NB4 (cell line): ENCODE data around the gene MECR.
A peak's percentile ranks its signal among the peaks of the same experiment; 100 is the strongest.

Experiments used
- DNase-seq: peaks from one replicate; pipeline ENCODE4 v3.0.0; 2010; ENCODE audit warnings: low read depth
- H3K4me3 ChIP-seq: one replicate; pipeline ENCODE4 v1.5.1; 2011; ENCODE audit warnings: mild to moderate bottlenecking, low read depth, low read length, moderate library complexity
- CTCF ChIP-seq: IDR thresholded peaks from one replicate; pipeline ENCODE4 v1.5.1; 2012; ENCODE audit warnings: low read depth, low read length
- MAX ChIP-seq: IDR thresholded peaks from 2 replicates; pipeline ENCODE4 v1.6.1; 2011; ENCODE audit warnings: low read depth, low read length
- MYC ChIP-seq: IDR thresholded peaks from 2 replicates; pipeline ENCODE4 v1.6.1; 2011; ENCODE audit warnings: low read depth, low read length
- POLR2A ChIP-seq: IDR thresholded peaks from 2 replicates; pipeline ENCODE4 v1.6.1; 2011; ENCODE audit warnings: mild to moderate bottlenecking; ENCODE audit not compliant: insufficient read length; ENCODE audit errors: extremely low read depth

Gene MECR

DNA sequence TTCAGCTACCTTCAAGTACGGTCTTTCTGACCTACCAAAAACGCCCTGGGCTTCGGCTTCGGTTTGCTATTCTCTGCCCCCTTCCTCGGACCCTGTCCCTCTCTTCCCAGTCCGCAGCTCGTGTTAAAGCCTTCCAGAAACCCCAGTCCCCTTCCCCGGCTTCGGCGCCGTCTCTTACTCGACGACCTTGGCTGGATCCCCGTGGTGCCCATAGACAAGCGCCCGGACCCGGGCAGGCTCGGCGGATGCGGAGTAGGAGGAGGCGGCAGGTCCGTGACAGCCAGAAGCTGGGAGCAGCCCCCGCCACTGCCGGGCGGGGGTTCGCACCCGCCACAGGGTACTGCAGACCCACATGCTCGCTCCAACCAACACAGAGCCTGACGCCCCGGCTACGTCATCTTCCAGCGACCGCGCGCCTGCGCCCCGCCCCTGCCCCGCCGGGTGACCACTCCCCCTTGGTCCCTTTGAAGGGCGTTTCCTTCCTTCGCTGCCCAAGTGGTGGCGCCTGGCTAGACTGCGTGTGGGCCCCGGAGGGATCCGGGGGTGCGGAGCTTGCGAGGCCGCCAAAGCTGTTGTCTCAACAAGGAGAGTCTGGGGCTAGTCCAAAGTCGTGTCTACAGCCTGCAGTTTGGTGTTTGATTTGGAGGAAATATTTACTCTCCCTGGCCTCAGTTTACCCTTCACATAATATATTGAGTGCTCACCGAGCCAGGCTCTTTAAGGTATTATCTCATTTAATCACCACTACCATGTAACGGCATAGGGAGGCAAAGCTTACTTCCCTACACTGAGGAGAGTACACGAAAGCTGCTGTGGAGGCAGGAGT, at the start of gene MECR:
MECR (minus strand) TSS at position 382 of the 826 bp plus-strand sequence; CDS start at position 354, 28 bp downstream.
- peak; percentile 95 for DNase-seq
- TF ChIP-seq MYC (peak; percentile 97), MAX (peak; percentile 89), CTCF (peak; percentile 34), POLR2A (peak; percentile 81)
- H3K4me3 ChIP-seq = peak within 1 kb of the TSS; percentile 93

- H3K4me3 ChIP-seq = no peak overlapping the region
- no peak for DNase-seq
- TF ChIP-seq MYC (no peak), CTCF (no peak), MAX (no peak), POLR2A (no peak)
Observed at GRCh38 chr1:29279951-29280391, 49.2 kb upstream of the MECR start.

GRCh38 chr1:29279406-29279805, 48.7 kb upstream of the MECR start:
- no peak overlapping the region for H3K4me3 ChIP-seq
- no peak for DNase-seq
- no peak for TF ChIP-seq CTCF
- TF ChIP-seq POLR2A = no peak
- no peak for TF ChIP-seq MAX
- TF ChIP-seq MYC = no peak

DNA sequence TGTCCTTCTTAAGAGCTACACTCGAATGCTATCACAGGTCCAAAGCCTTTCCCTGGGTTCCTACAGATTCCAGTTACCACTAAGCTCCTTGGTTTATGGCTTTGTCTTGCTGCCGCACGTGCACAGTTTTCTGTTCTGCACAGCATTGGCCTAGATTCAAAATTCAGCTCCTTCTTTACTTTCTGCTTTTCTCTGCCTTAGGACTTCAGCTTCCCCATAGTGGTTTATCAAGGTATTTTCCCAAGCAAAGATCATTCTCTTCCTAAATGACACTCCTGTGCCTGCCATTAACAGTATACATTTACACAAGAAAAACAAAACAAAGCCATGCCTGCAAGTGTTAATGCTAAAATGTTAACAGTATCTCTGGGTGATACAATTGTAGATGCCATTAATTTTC, 47.4 kb upstream of the MECR start:
- no peak for TF ChIP-seq MYC
- no peak for TF ChIP-seq CTCF
- TF ChIP-seq MAX = no peak
- TF ChIP-seq POLR2A = no peak
- no peak overlapping the region for H3K4me3 ChIP-seq
- no peak for DNase-seq

GRCh38 chr1:29275435-29275834, 44.7 kb upstream of the MECR start:
- no peak for DNase-seq
- no peak for TF ChIP-seq POLR2A
- no peak for TF ChIP-seq MYC
- no peak for TF ChIP-seq CTCF
- no peak for TF ChIP-seq MAX
- H3K4me3 ChIP-seq = no peak overlapping the region

- H3K4me3 ChIP-seq = no peak overlapping the region
- no peak for TF ChIP-seq POLR2A
- no peak for TF ChIP-seq CTCF
- no peak for TF ChIP-seq MYC
- no peak for TF ChIP-seq MAX
Observed at GRCh38 chr1:29272147-29272907, 41.6 kb upstream of the MECR start.

More at GRCh38 chr1:29272147-29272907, 41.6 kb upstream of the MECR start:
- DNase-seq = no peak
